SHP77 treated with DMSO at 0.1 percent for 48 hours (cell line): ENCODE measurements around the gene THUMPD3.

ENCODE experiments used
- DNase-seq: peaks from one replicate; lab custom pipeline; 2025; lab: John Stamatoyannopoulos, UW

THUMPD3 gene

GRCh38 chr3:9362731-9363530 is at the start of gene THUMPD3:
TSS of gene THUMPD3 (plus strand) at chr3:9363054. CDS start at chr3:9365069, 2,015 bp downstream.
- DNase-seq: peak; percentile 90

- no peak for DNase-seq
These were observed 48.1 kb upstream of the THUMPD3 start for GRCh38 chr3:9314796-9315195.

DNA sequence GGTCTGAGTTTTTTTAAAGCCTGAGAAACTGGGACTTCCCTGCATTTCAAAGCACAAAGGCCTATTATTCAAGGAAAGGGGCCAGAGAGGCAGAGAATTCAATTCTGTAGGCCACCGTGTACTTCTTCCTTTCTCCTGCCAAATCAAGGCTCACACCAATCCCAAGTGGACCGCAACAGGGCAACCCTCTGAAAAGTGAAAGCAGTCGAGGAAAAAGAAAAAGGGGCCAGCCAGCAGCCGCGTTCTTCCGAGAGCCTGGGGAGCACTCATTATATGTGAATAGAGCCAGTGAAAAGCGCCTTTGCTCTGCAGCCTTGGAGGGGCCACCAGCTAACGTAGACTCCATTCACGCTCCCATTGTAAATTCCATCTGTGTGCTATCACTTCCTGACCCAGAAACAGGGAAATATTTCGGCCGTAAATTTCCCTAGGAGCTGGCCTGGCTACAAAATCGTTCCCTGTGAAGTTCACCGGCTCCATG is 45.9 kb upstream of the THUMPD3 start:
- no peak for DNase-seq

GRCh38 chr3:9322780-9323179 is 40.1 kb upstream of the THUMPD3 start:
- no peak for DNase-seq

DNA sequence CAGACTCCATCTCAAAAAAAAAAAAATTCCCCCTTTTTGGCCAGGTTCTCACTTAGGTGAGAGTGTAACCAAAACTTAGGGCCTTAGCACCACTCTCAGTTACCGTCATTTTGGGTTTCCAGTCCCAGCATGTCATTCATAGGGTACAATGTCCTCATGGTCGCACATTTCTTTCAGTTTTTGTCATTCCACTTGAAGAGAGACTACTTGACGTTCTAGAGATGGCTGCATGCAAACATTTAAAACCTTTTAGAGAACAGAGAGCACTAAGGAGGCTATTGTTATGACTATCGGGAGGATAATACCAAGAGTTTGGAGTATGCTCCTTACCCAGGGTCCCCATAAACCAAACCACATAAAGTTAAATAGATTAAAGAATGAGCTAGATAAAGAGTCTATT is 37.9 kb upstream of the THUMPD3 start:
- DNase-seq: no peak

DNA sequence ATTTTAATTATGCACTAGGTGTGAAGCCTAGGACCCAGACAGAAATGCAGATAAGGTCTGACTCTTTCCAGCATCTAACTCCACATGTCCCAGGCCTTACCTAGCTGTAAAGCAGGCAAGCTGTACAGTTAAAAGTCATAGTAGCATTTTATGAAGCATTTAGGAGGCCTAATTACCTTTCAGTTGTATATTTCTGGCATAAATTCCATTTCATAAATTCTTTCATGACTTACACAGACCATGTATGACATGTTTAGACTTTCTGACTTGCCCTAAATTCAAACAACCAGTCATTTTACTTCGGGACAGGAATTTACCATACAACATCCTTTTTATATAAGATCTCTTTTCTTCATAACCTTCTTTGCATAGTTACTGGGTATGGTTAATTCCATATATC is 35.3 kb upstream of the THUMPD3 start:
- no peak for DNase-seq

- DNase-seq: no peak
These were observed 32.6 kb upstream of the THUMPD3 start for GRCh38 chr3:9330166-9330703.

DNA sequence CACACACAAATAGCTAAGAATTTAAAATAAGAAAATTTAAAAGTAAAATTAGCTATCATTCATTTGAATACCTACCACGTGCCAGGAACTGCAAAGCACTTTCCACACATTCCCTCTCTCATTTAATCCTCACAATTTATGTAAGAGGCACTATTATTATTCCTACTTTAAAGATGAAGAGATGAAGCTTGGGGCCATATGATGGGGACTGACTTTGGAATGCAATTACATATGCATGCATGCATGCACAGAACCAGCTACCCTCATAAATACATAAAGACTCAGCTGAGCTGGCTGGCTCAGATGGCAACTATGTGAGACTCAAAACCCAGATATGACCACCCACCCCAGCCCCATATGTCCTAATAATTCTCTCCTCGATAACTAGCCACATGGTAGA is 31.7 kb upstream of the THUMPD3 start:
- DNase-seq: no peak

DNA sequence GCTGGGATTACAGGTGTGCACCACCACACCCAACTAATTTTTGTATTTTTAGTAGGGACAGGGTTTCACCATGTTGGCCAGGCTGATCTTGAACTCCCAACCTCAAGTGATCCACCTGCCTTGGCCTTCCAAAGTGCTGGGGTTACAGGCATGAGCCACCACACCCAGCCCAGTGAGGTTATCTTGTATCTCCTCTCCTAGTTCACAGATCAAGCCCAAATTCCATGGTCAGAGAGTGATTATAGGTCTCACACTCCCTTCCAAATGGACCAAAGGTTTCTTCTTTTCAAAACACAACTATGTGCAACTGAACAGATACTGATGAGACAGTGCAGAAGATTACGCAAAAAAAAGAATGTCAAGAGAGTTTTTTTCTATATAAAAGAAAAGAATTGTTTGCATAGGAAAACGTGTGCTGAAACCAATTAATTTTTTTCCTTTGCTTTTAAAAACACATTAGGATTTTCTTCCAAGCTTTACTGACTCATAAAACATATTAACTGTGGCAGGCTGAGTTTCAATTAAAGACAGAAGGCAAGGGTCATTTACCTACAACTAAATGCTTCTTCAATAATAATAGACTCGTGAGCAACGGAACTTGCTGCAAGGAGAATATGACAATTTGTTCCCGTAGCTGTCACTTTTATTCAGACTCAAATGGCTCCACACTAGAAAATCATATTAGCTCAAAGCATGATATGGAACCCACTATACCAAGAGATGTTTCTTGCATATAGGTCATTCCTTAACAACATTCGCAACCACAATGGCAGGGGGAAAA is 30.4 kb upstream of the THUMPD3 start:
- no peak for DNase-seq

- no peak for DNase-seq
These were observed 22.9 kb upstream of the THUMPD3 start for GRCh38 chr3:9339761-9340471.

DNA sequence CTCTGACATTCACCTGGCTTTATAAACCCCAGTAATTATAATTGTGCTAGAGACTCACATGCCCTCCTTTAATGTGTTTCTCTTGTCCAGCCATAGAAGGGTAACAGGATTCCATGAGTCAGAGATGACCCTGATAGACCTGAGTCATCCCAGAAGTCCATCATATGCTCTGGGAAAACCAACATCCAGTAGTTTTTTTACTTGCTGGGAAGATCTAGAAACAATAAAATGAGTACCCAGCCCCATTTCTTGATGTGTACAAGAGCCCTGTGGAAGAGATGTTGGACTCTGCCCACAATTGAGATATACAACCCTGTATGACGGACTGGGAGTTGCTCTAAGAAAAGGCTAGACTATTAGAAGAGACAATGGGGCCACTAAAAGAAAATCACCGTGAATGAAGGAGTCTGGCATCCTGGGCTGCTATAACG is 22.4 kb upstream of the THUMPD3 start:
- no peak for DNase-seq

DNA sequence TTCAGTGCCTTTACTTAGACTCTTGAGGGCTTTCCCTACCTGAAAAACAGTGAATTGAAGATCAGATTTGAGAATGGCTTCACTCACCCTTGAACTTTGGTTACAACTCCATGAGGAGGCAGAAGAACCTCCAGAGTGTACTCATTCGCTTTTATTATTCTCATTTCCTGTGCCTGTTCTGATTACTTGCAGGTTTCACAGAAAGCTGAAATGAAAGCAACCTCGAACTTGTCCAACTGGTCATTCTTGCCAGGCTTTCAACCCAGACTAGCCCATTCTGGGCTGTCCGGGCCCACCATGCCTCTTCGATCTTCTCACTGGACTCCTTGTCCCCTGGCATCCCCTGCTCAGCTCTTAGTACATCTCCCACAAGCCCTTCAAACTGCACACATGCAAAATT is 20.2 kb upstream of the THUMPD3 start:
- DNase-seq: no peak

DNA sequence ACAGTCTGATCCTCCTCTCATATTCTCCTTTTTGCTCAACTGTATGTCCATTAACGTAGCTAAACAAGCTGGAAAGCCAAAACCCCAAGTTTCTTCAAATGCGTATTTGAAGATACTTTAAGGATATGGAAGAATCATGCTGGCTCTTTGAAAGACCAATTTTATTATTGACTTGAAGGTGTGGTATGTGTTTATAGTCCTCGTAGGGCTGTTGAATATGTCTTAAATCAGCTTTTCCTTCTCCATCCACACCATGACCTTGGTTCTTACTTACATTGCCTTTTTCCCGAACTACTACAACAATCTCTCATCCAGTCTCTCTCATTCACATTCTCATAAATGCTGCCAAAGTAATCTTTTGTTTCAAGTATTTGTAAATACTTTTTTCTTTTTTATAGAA is 19.7 kb upstream of the THUMPD3 start:
- DNase-seq: no peak

GRCh38 chr3:9345041-9345440 is 17.8 kb upstream of the THUMPD3 start:
- no peak for DNase-seq

DNA sequence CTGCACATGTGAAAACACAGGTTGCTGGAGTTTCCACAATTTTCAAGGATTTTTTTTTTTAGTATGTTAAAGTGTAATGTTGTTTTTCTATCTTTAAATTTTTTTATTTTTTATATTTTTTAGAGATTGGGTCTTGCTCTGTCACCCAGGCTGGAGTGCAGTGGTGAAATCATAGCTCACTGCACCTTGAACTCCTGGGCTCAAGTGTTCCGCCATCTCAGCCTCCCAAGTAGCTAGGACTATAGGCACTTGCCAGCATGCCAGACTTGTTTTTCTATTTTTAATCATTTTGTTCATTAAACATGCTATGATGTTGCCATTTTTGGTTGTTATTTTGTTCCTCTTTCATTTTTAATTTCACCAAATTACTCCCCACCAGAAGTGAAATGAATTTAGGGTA is 16.7 kb upstream of the THUMPD3 start:
- no peak for DNase-seq

DNA sequence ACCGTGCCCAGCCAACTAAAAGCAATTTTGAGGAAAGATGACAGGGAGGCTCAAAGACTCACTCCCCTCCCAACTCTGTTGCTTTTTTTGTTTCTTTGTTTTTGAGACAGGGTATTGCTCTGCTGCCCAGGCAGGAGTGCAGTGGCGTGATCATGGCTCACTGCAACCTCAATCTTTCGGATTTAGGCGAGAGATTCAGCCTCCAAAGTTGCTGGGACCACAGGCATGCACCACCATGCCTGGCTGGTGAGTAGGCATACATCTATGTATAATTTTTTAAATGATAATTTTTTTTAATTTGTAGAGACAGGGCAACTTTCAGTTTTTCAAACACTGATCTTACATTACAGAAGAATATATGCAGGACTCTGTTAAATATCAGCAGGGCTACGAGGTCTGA is 15.8 kb upstream of the THUMPD3 start:
- no peak for DNase-seq

- DNase-seq: no peak
These were observed 15.0 kb upstream of the THUMPD3 start for GRCh38 chr3:9347887-9348286.

DNA sequence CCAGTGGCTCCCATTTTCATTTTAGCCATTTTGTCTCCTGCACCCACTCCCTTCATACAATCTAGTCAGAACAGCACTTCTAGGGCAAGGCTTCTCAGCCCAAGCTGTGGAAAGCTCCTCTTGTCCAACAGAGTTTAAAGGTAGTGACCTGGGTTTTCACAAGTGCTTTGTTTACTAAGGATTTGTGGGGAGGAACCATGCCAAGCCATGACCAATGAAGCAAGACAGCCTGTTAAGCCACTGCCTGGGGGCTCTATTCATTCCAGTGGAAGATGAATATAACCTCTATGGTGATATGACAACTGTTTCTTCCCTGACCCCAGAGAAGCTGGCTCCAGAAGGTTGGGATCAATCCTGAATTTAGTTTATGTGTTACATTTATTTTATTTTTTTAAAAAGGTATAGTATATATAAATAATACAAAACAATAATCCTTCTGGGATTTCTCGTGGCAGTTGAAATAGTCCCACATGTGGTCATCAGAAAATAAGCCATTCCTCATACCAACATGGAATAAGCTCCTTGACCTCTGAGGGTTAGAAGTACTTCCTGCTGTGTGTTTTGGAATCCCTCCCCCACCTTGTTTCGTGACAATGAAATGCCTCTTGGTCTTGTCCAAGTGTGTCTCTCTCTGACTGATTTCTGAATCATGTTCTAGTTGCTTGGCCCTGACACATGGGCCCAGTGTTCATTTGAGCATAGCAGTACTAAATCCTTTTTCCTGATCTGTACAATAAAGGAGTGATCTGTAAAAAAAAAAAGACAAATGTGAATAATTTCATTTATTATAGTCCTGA is 13.3 kb upstream of the THUMPD3 start:
- no peak for DNase-seq

DNA sequence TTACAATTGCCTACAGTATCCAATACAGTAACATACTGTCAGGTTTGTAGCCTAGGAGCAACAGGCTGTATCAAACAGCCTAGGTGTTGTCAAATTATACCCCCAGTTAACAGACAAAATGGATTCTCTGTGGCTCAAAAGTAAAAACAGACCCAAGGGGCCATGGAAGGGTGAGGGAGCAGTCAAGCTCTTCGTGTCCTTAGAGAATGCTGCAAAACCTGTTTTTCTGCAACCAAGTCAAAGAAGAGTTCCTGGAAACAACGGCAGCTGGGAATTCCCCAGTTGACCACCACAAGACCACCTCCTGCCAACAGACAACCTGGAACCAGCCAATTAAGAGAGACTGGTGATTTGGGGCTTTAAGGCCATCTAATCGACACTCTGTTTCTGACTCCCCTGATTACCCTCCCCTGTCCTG is 11.1 kb upstream of the THUMPD3 start:
- no peak for DNase-seq

DNA sequence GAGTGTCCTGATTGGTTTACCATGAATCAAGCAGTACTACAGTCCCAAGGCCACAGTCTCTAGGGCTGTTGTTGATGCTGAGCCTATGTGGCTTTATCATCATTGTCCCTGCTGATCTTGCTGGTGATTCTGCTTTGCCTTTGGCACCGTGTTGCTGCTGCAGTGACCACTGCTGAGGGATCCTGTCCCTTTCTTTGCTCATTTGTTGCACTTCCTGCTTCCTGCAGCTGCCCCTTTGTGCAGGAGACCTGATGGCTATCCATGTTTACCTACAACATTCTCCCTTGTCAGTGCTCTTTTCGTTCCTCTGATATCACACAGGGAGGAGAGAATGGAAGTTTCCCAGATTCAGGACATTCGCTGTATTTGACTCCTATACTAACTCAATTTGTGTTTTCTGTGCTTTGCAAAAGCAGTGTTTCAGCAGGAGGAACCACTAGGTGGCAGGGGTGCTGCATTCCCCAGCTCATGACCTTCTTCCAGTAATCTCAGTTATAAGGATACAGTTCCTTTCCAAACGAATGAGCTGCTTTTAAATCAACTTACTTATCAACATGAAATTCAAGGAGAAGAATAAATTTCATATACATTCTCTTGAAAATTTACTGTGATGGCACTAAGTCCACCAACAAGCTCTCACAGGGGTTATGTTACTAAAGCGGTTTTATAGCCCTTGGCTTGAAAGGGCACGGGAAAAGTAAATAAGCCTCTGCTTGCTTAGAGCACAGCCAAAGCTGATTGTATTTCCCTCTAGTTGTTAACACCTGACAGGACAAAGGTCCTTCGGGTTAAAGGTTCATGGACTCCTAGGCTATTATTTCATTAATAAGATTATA is 9.7 kb upstream of the THUMPD3 start:
- peak; percentile 84 for DNase-seq
